HEK293T (cell line): ENCODE measurements around the gene PHKB.
"Not testable (repeated sequence)": the region's sequence is repeated elsewhere in the genome, so short reads cannot be mapped to it uniquely, and the experiment has no call there.

Experiments used
- CTCF ChIA-PET: fragments of 350-600 bp; formaldehyde crosslinking; extraction: SDS; loops from one replicate; lab custom pipeline; 2021; ENCODE audit warnings: antibody characterized with exemption, inconsistent platforms; lab: Yijun Ruan, JAX
- POLR2A ChIA-PET: fragments of 350-600 bp; formaldehyde crosslinking; extraction: SDS; loops from one replicate; lab custom pipeline; 2020; ENCODE audit warnings: antibody characterized with exemption, inconsistent platforms; lab: Yijun Ruan, JAX
- DNase-seq: peaks from one replicate; pipeline ENCODE4 v3.0.0; 2012; ENCODE audit warnings: mixed read lengths; ENCODE audit errors: extremely low spot score
- ARNT ChIP-seq: fragments of 450-650 bp; IDR thresholded peaks from 2 replicates; pipeline ENCODE4 v1.6.1; 2017; ENCODE audit warnings: mild to moderate bottlenecking
- BHLHE40 ChIP-seq: fragments of 450-650 bp; IDR thresholded peaks from 2 replicates; pipeline ENCODE4 v1.6.1; 2016; ENCODE audit warnings: mild to moderate bottlenecking, moderate library complexity, borderline replicate concordance
- CTBP1 ChIP-seq: fragments of 450-650 bp; IDR thresholded peaks from 2 replicates; pipeline ENCODE4 v1.6.1; 2016; ENCODE audit warnings: borderline replicate concordance
- ELF4 ChIP-seq: fragments of 450-650 bp; IDR thresholded peaks from 2 replicates; pipeline ENCODE4 v1.6.1; 2017; ENCODE audit warnings: antibody characterized with exemption
- FOXA1 ChIP-seq: fragments of 450-650 bp; IDR thresholded peaks from 2 replicates; pipeline ENCODE4 v1.6.1; 2016; ENCODE audit warnings: mild to moderate bottlenecking
- FOXK2 ChIP-seq: fragments of 450-650 bp; IDR thresholded peaks from 2 replicates; pipeline ENCODE4 v1.6.1; 2016; ENCODE audit warnings: mild to moderate bottlenecking
- FOXM1 ChIP-seq: fragments of 450-650 bp; IDR thresholded peaks from 2 replicates; pipeline ENCODE4 v1.6.1; 2017; ENCODE audit warnings: mild to moderate bottlenecking, borderline replicate concordance
- HDGF ChIP-seq: fragments of 450-650 bp; IDR thresholded peaks from 2 replicates; pipeline ENCODE4 v1.6.1; 2017; ENCODE audit warnings: antibody characterized with exemption, borderline replicate concordance
- L3MBTL2 ChIP-seq: fragments of 450-650 bp; conservative IDR thresholded peaks from 2 replicates; pipeline ENCODE4 v1.6.1; 2016; ENCODE audit warnings: mild to moderate bottlenecking
- LEF1 ChIP-seq: fragments of 450-650 bp; IDR thresholded peaks from 2 replicates; pipeline ENCODE4 v1.6.1; 2017; ENCODE audit warnings: mild to moderate bottlenecking, borderline replicate concordance
- NFRKB ChIP-seq: fragments of 450-650 bp; IDR thresholded peaks from 2 replicates; pipeline ENCODE4 v1.6.1; 2016; ENCODE audit warnings: mild to moderate bottlenecking, moderate library complexity
- SP1 ChIP-seq: fragments of 450-650 bp; IDR thresholded peaks from 2 replicates; pipeline ENCODE4 v1.6.1; 2017
- SUZ12 ChIP-seq: fragments of 450-650 bp; IDR thresholded peaks from 2 replicates; pipeline ENCODE4 v1.6.1; 2016; ENCODE audit warnings: mild to moderate bottlenecking
- TARDBP ChIP-seq: fragments of 450-650 bp; IDR thresholded peaks from 2 replicates; pipeline ENCODE4 v1.6.1; 2016
- ZNF384 ChIP-seq: fragments of 450-650 bp; IDR thresholded peaks from 2 replicates; pipeline ENCODE4 v1.6.1; 2016
- TF ChIP-seq, protein P1 (sequence below): fragments of 450-650 bp; IDR thresholded peaks from 2 replicates; pipeline ENCODE4 v1.6.1; 2016

PHKB gene

GRCh38 chr16:47431960-47432359, 29.2 kb upstream of the PHKB start:
- TF ChIP-seq ARNT (no peak), SUZ12 (no peak), SP1 (no peak), NFRKB (no peak), ELF4 (no peak), TARDBP (no peak), HDGF (no peak), BHLHE40 (no peak), ZNF384 (no peak), FOXA1 (no peak), FOXM1 (no peak)
- TF ChIP-seq, protein P1, sequence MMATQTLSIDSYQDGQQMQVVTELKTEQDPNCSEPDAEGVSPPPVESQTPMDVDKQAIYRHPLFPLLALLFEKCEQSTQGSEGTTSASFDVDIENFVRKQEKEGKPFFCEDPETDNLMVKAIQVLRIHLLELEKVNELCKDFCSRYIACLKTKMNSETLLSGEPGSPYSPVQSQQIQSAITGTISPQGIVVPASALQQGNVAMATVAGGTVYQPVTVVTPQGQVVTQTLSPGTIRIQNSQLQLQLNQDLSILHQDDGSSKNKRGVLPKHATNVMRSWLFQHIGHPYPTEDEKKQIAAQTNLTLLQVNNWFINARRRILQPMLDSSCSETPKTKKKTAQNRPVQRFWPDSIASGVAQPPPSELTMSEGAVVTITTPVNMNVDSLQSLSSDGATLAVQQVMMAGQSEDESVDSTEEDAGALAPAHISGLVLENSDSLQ: no peak
- ChIA-PET CTCF (no interaction called here), POLR2A (no interaction called here)
- no peak for DNase-seq

GRCh38 chr16:47434274-47434673, 26.9 kb upstream of the PHKB start:
- CTCF ChIA-PET, DNase-seq, POLR2A ChIA-PET: not testable (repeated sequence)

GRCh38 chr16:47440066-47440465, 21.1 kb upstream of the PHKB start:
- POLR2A ChIA-PET, DNase-seq, CTCF ChIA-PET: not testable (repeated sequence)

- DNase-seq, POLR2A ChIA-PET, CTCF ChIA-PET: not testable (repeated sequence)
Measured at GRCh38 chr16:47442884-47443283, 18.2 kb upstream of the PHKB start.

DNA sequence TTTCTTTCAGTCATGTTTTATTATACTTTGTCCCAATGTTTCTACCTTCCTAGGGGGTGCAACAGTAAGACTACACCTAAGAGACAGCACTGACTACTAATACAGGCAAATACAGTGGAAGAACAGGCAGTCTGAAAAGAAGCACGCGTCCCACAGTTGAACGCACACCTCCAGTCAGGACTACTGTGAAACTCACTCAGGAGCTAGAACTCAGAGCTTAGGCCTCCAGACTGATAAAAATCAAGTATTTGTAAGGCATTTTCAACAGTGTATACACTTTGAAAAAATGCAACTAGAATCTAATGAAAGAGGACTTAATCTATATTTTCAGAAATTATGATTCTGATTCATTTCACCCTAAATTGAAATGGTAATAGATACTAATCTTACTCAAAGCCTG, 14.7 kb upstream of the PHKB start:
- POLR2A ChIA-PET: no interaction called here
- CTCF ChIA-PET: no interaction called here
- TF ChIP-seq BHLHE40: no peak
- no peak for DNase-seq

DNA sequence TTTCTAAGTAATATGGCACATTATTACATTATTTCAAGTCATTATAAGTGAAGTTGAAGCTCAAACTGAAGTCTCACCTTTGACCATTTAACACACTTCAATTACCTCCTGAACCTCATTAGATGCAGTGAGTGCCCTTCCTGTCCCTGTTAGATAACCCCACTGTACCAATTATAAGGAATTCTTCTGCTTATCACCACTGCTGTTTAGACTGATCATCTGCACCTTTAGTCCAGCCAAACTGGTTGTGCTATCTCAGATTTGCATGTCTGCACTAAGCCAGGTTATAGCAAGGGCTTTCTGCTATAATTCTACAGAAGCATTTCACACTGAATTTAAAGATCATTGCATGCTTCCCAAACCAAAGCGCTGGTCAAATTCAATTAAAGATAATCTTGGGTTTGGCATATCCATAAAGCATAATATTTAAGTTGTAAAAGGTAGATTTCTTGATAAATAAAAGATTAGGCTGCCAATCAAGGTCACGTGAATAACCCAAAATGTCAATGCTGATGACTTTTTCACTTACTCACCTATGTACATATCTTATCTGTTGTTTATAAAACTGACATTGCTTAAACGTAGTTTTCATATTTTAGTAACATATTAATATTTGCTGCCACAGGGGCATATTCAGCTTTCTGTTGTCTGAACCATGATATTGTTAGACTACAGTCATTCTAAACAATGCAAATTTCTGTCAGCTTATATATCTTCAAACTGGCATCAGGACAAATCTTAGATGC, 12.1 kb upstream of the PHKB start:
- DNase-seq: no peak
- POLR2A ChIA-PET: no interaction called here
- CTCF ChIA-PET: no interaction called here
- no peak for TF ChIP-seq SUZ12
- TF ChIP-seq ZNF384: no peak
- TF ChIP-seq BHLHE40: no peak
- TF ChIP-seq TARDBP: no peak
- TF ChIP-seq NFRKB: no peak
- TF ChIP-seq, protein P1: no peak
- TF ChIP-seq HDGF: no peak
- no peak for TF ChIP-seq LEF1
- no peak for TF ChIP-seq FOXA1
- no peak for TF ChIP-seq FOXM1
- TF ChIP-seq SP1: no peak
- TF ChIP-seq CTBP1: no peak
- no peak for TF ChIP-seq L3MBTL2
- no peak for TF ChIP-seq ARNT

GRCh38 chr16:47449788-47450187, 11.3 kb upstream of the PHKB start:
- TF ChIP-seq FOXM1: no peak
- TF ChIP-seq CTBP1: no peak
- TF ChIP-seq SUZ12: no peak
- no peak for TF ChIP-seq ZNF384
- no peak for TF ChIP-seq ELF4
- TF ChIP-seq TARDBP: no peak
- TF ChIP-seq ARNT: no peak
- TF ChIP-seq NFRKB: no peak
- TF ChIP-seq HDGF: no peak
- TF ChIP-seq FOXK2: no peak
- no peak for TF ChIP-seq L3MBTL2
- TF ChIP-seq LEF1: no peak
- TF ChIP-seq, protein P1: no peak
- TF ChIP-seq FOXA1: no peak
- TF ChIP-seq SP1: no peak
- no peak for TF ChIP-seq BHLHE40
- POLR2A ChIA-PET: no interaction called here
- no peak for DNase-seq
- CTCF ChIA-PET: no interaction called here

- POLR2A ChIA-PET: no interaction called here
- TF ChIP-seq ELF4 (no peak), SP1 (no peak), TARDBP (no peak), FOXA1 (no peak), BHLHE40 (no peak), L3MBTL2 (no peak)
- no peak for DNase-seq
- CTCF ChIA-PET: no interaction called here
Measured at GRCh38 chr16:47458331-47458730, 2.8 kb upstream of the PHKB start.
